B cell (primary cell): ENCODE measurements around the gene CCDC13. TPM values are rescaled to one million over a fixed set of nuclear protein-coding genes. Genes with fewer than 3 reads are reported as not detected.

Experiments
- ATAC-seq: fragments of 200-7000 bp; cut with Tn5 transposase; one replicate; pipeline ENCODE4 v1.10.0; 2021; ENCODE audit warnings: low read depth, mild to moderate bottlenecking, moderate number of reproducible peaks, moderate library complexity
- CTCF ChIA-PET: fragments of 350-600 bp; sonication (Branson Sonifier 250); formaldehyde crosslinking; loops from one replicate; lab custom pipeline; 2021; ENCODE audit warnings: antibody characterized with exemption, inconsistent platforms; lab: Charles Lee
- POLR2A ChIA-PET: fragments of 350-600 bp; sonication (Branson Sonifier 250); formaldehyde crosslinking; loops from one replicate; lab custom pipeline; 2021; ENCODE audit warnings: antibody characterized with exemption; lab: Charles Lee
- DNase-seq: peaks from one replicate; pipeline ENCODE4 v3.0.0; 2013
- H2AFZ ChIP-seq: 2 replicates; pipeline ENCODE4 v1.6.1; 2012; ENCODE audit warnings: mild to moderate bottlenecking, low read depth, low read length; ENCODE audit not compliant: insufficient read depth, poor library complexity, severe bottlenecking
- H3K27ac ChIP-seq, 2 donors: 1 replicate in 1 of 2; 2 replicates in 1 of 2; pipeline ENCODE4 v1.5.1; 2012 to 2013; ENCODE audit warnings: low read length in 2 of 2, mild to moderate bottlenecking in 2 of 2, moderate library complexity in 1 of 2
- H3K27me3 ChIP-seq, 4 experiments: fragments of 200-600 bp in 1 of 4; sonication (generic) in 1 of 4; replicated peaks in 1 of 4; 1 replicate in 2 of 4; 2 replicates in 2 of 4; pipeline versions ENCODE4 v1.6.1 to v1.7.0; 2013 to 2016; ENCODE audit warnings: low read length in 3 of 4, mild to moderate bottlenecking in 2 of 4, mixed read lengths in 1 of 4, moderate library complexity in 1 of 4; ENCODE audit not compliant: insufficient read depth in 4 of 4, control insufficient read depth in 3 of 4; ENCODE audit errors: control extremely low read depth in 1 of 4
- H3K36me3 ChIP-seq, 2 experiments: replicated peaks in 1 of 2; 1 replicate in 1 of 2; 2 replicates in 1 of 2; pipeline versions ENCODE4 v1.6.1 to v1.7.1; 2013; ENCODE audit warnings: low read length in 1 of 2; ENCODE audit not compliant: insufficient read depth in 2 of 2, control insufficient read depth in 1 of 2; ENCODE audit errors: control extremely low read depth in 1 of 2, extremely low read depth in 1 of 2
- H3K4me1 ChIP-seq, 2 donors: fragments of 200-600 bp in 1 of 2; sonication (generic) in 1 of 2; 1 replicate in 1 of 2; 2 replicates in 1 of 2; pipeline versions ENCODE4 v1.5.1 to v1.6.1; 2013 to 2017; ENCODE audit warnings: low read length in 2 of 2; ENCODE audit not compliant: control insufficient read depth in 2 of 2, insufficient read depth in 2 of 2
- H3K4me2 ChIP-seq: replicated peaks from 2 replicates; pipeline ENCODE3; 2012; ENCODE audit warnings: mild to moderate bottlenecking, low read depth, low read length; ENCODE audit not compliant: poor library complexity, severe bottlenecking
- H3K4me3 ChIP-seq, 5 experiments: fragments of 200-600 bp in 1 of 5; sonication (generic) in 1 of 5; 1 replicate in 3 of 5; 2 replicates in 2 of 5; pipeline versions ENCODE4 v1.5.1 to v1.7.0; 2011 to 2016; ENCODE audit warnings: low read length in 4 of 5, mild to moderate bottlenecking in 4 of 5, low read depth in 2 of 5, control low read depth in 1 of 5, moderate library complexity in 1 of 5; ENCODE audit not compliant: insufficient read depth in 1 of 5; ENCODE audit errors: control extremely low read depth in 1 of 5, extremely low read depth in 1 of 5
- H3K79me2 ChIP-seq: fragments of 200-600 bp; sonication (generic); one replicate; pipeline ENCODE4 v1.6.0; 2016; ENCODE audit warnings: low read length; ENCODE audit not compliant: control insufficient read depth, insufficient read depth
- H3K9ac ChIP-seq: fragments of 200-600 bp; sonication (generic); 2 replicates; pipeline ENCODE4 v1.6.1; 2017; ENCODE audit warnings: mild to moderate bottlenecking, low read length, moderate library complexity
- H3K9me3 ChIP-seq, 3 donors: one replicate each; pipeline versions ENCODE4 v1.6.1 to v1.7.1; 2013; ENCODE audit warnings: low read length in 2 of 3; ENCODE audit not compliant: control insufficient read depth in 2 of 3, insufficient read depth in 1 of 3; ENCODE audit errors: control extremely low read depth in 1 of 3
- H4K20me1 ChIP-seq: 2 replicates; pipeline ENCODE4 v1.6.0; 2012; ENCODE audit warnings: mild to moderate bottlenecking, low read length; ENCODE audit not compliant: insufficient read depth, control insufficient read depth, poor library complexity, severe bottlenecking
- H3K27ac Mint-ChIP-seq: one replicate; pipeline ENCODE4 v1.8.0; 2021; ENCODE audit warnings: mixed read lengths
- H3K27me3 Mint-ChIP-seq: one replicate; pipeline ENCODE4 v1.8.0; 2021; ENCODE audit warnings: mixed read lengths
- H3K4me1 Mint-ChIP-seq: one replicate; pipeline ENCODE4 v1.8.0; 2021; ENCODE audit warnings: mixed read lengths
- H3K4me3 Mint-ChIP-seq: one replicate; pipeline ENCODE4 v1.8.0; 2021; ENCODE audit warnings: mixed read lengths
- H3K9me3 Mint-ChIP-seq: one replicate; pipeline ENCODE4 v1.8.0; 2022; ENCODE audit warnings: mixed read lengths; ENCODE audit not compliant: insufficient read depth
- EZH2 ChIP-seq: IDR thresholded peaks from 2 replicates; pipeline ENCODE4 v1.6.1; 2012; ENCODE audit warnings: borderline replicate concordance, low read depth, mild to moderate bottlenecking, moderate library complexity, low read length; ENCODE audit not compliant: insufficient read depth, poor library complexity, severe bottlenecking
- WGBS: methylation state at CpG from one replicate; pipeline ENCODE4 v1.1.5; 2013; ENCODE audit warnings: missing lambda C conversion rate; ENCODE audit not compliant: insufficient coverage; 5-methylcytosine and 5-hydroxymethylcytosine counted together
- intact Hi-C: fragments of 100-400 bp; cut with micrococcal nuclease; formaldehyde crosslinking; loops from one replicate; pipeline ENCODE4 v1.10.0; 2022
- polyA plus RNA-seq: library from polyadenylated mRNA; depleted of rRNA; stranded (reverse); fragments of >200 nt; gene quantifications from 2 replicates; pipeline ENCODE4 v1.2.3, GENCODE V29; 2012
- total RNA-seq, 2 donors: library from RNA; stranded (reverse); fragments of 120-200 nt in 1 of 2; gene quantifications; 1 replicate in 1 of 2; 2 replicates in 1 of 2; pipeline versions ENCODE4 v1.2.3 to v1.2.4, GENCODE V29; 2013 to 2022
- TF ChIP-seq, protein P1 (sequence below): fragments of 200-600 bp; IDR thresholded peaks from one replicate; pipeline ENCODE4 v1.8.0; 2022; ENCODE audit warnings: antibody characterized with exemption, mild to moderate bottlenecking

Gene CCDC13
- total and polyA plus RNA-seq, 2 donors (not counting 1 experiment from before 2014, with no cell fraction given) = 1.5 to 1.9 TPM

DNA sequence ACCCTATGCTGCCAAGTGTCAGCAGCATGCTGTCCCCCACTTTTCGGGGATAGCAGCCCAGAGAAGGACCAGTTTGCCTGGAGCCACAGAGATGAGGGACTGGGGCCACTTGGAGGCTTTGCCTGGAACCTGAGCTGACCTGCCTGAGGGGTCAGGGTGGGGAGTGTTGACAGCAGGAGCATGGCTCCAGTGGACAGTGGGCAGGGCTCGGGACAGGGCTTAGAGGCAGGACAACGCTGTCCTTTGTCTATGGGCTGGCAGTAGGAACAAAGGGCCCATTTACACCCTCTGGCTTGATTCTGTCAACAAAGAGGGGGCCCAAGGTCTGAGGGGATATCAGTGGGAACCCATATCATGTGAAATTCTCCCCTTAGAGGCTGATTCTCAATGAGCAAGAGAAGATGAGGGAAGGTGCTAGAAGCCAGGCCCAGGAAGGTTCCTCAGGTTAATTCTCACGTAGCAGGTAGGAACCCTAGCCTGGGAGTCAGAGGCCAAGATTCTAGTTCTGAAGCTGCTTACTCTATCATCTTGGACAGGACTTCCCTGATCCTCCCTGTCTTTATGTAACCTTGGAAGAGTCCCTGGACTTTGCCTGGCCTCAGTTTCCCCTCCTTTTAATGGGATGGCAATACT lies 40.7 kb downstream of the CCDC13 start:
- Histone ChIP-seq H3K79me2 (no peaks in the 10 kb centered on the region), H3K36me3 (no peaks in the 10 kb centered on the region), H3K4me2 (no peak overlapping the region), H3K27ac (no peak overlapping the region), H3K4me1 (no peaks in the 10 kb centered on the region), H2AFZ (no peak overlapping the region), H4K20me1 (no peaks in the 10 kb centered on the region), H3K9ac (no peak overlapping the region), H3K9me3 (no peaks in the 10 kb centered on the region), H3K27me3 (no peaks in the 10 kb centered on the region), H3K4me3 (no peak overlapping the region)
- Mint-ChIP-seq H3K27ac (no peak overlapping the region), H3K9me3 (no peaks in the 10 kb centered on the region), H3K4me1 (no peaks in the 10 kb centered on the region), H3K4me3 (no peak overlapping the region), H3K27me3 (no peaks in the 10 kb centered on the region)
- CTCF ChIA-PET = interaction anchor here (1.6 kb wide), 1 partner anchor 10 kb away, joined by 5 read pairs; no protein-coding TSS in a partner anchor
- WGBS = 96% methylated on average over 4 of the region's 4 CpGs
- TF ChIP-seq, protein P1, sequence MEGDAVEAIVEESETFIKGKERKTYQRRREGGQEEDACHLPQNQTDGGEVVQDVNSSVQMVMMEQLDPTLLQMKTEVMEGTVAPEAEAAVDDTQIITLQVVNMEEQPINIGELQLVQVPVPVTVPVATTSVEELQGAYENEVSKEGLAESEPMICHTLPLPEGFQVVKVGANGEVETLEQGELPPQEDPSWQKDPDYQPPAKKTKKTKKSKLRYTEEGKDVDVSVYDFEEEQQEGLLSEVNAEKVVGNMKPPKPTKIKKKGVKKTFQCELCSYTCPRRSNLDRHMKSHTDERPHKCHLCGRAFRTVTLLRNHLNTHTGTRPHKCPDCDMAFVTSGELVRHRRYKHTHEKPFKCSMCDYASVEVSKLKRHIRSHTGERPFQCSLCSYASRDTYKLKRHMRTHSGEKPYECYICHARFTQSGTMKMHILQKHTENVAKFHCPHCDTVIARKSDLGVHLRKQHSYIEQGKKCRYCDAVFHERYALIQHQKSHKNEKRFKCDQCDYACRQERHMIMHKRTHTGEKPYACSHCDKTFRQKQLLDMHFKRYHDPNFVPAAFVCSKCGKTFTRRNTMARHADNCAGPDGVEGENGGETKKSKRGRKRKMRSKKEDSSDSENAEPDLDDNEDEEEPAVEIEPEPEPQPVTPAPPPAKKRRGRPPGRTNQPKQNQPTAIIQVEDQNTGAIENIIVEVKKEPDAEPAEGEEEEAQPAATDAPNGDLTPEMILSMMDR = no peak
- no peak for TF ChIP-seq EZH2
- intact Hi-C loops = no loop called here
- POLR2A ChIA-PET = no interaction called here
- no peak for ATAC-seq
- no peak for DNase-seq

DNA sequence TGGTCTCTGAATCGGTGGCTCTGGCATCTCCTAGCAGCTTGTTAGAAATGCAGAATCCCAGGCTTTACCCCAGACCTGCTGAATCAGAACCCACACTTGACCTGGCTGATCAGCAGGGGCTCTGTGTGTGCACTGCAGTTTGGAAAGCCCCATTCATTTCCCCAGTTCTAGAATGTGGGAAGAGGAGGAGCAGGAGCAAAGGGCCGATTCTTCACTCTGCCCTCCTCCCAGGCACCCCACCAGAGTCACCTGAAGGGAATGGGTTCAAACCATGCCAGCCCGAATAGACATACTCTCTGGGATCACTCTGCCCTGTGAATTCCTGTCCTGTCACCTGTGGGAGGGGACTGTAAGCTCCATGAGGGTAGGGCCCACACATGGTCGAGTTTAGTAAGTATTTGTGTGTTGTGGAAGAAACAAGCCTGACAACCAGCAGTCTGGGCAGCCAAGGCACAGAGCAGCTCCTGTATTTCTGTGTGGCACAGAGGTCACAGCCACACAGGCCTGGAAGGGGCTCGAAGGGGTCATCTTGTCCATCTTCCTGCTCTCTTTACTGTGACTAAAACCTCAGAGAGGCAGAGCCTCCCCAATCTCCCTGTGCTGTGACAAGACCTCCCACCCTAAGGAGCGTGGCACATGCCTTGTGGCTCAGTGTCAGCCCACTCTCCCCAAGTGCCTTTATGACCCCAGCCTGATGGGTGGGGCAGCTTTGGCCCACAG lies 41.4 kb downstream of the CCDC13 start:
- Mint-ChIP-seq H3K9me3 (no peaks in the 10 kb centered on the region), H3K27me3 (no peaks in the 10 kb centered on the region), H3K4me1 (no peaks in the 10 kb centered on the region), H3K4me3 (no peak overlapping the region), H3K27ac (no peak overlapping the region)
- H3K4me3 ChIP-seq = no peak overlapping the region
- no peaks in the 10 kb centered on the region for H3K79me2 ChIP-seq
- no peak overlapping the region for H2AFZ ChIP-seq
- ATAC-seq = no peak
- intact Hi-C loops = no loop called here
- no peaks in the 10 kb centered on the region for H3K9me3 ChIP-seq
- no peak overlapping the region for H3K9ac ChIP-seq
- H3K27ac ChIP-seq = no peak overlapping the region
- TF ChIP-seq, protein P1 = no peak
- no peak for TF ChIP-seq EZH2
- CTCF ChIA-PET = no interaction called here
- no peaks in the 10 kb centered on the region for H3K27me3 ChIP-seq
- 82% methylated on average over 5 of the region's 6 CpGs for WGBS
- POLR2A ChIA-PET = no interaction called here
- H3K36me3 ChIP-seq = no peaks in the 10 kb centered on the region
- DNase-seq = no peak
- no peaks in the 10 kb centered on the region for H3K4me1 ChIP-seq
- H4K20me1 ChIP-seq = no peaks in the 10 kb centered on the region
- H3K4me2 ChIP-seq = no peak overlapping the region
